Measurements from ENCODE around the gene HIVEP3. TPM values are rescaled to one million over a fixed set of nuclear protein-coding genes. Genes with fewer than 3 reads are reported as not detected.

The HIVEP3 gene
- total RNA-seq, 1 donor from 2014 or later = 1.8 TPM

- DNase-seq (ENCODE audit: low read depth in 2 of 2) = no peak
Observed at GRCh38 chr1:41638086-41639024, 280.4 kb downstream of the HIVEP3 start.

GRCh38 chr1:41637367-41637766 is 281.4 kb downstream of the HIVEP3 start:
- no peak for DNase-seq (ENCODE audit: low read depth in 2 of 2)

- no peak for DNase-seq (ENCODE audit: low read depth in 2 of 2)
Observed at GRCh38 chr1:41633764-41634163, 285.0 kb downstream of the HIVEP3 start.

GRCh38 chr1:41632781-41633575 is 285.7 kb downstream of the HIVEP3 start:
- DNase-seq (ENCODE audit: low read depth in 2 of 2) = no peak

- peak in 1 of 2 donors; percentile 32 for DNase-seq (ENCODE audit: low read depth in 2 of 2)
Observed at GRCh38 chr1:41631971-41632370, 286.8 kb downstream of the HIVEP3 start.

GRCh38 chr1:41631154-41631553 is 287.6 kb downstream of the HIVEP3 start:
- DNase-seq (ENCODE audit: low read depth in 2 of 2) = no peak

- no peak for DNase-seq (ENCODE audit: low read depth in 2 of 2)
Observed at GRCh38 chr1:41629571-41629970, 289.2 kb downstream of the HIVEP3 start.

GRCh38 chr1:41629141-41629540 is 289.6 kb downstream of the HIVEP3 start:
- no peak for DNase-seq (ENCODE audit: low read depth in 2 of 2)

GRCh38 chr1:41627491-41628280 is 291.0 kb downstream of the HIVEP3 start:
- no peak for DNase-seq (ENCODE audit: low read depth in 2 of 2)

- no peak for DNase-seq (ENCODE audit: low read depth in 2 of 2)
Observed at GRCh38 chr1:41626616-41627375, 291.9 kb downstream of the HIVEP3 start.

GRCh38 chr1:41626146-41626545 is 292.6 kb downstream of the HIVEP3 start:
- peak in 1 of 2 donors; percentile 59 for DNase-seq (ENCODE audit: low read depth in 2 of 2)

GRCh38 chr1:41623736-41624135 is 295.0 kb downstream of the HIVEP3 start:
- DNase-seq (ENCODE audit: low read depth in 2 of 2) = no peak

GRCh38 chr1:41622859-41623732 is 295.6 kb downstream of the HIVEP3 start:
- no peak for DNase-seq (ENCODE audit: low read depth in 2 of 2)

- no peak for DNase-seq (ENCODE audit: low read depth in 2 of 2)
Observed at GRCh38 chr1:41622402-41622801, 296.3 kb downstream of the HIVEP3 start.

- no peak for DNase-seq (ENCODE audit: low read depth in 2 of 2)
Observed at GRCh38 chr1:41621791-41622190, 296.9 kb downstream of the HIVEP3 start.

- DNase-seq (ENCODE audit: low read depth in 2 of 2) = no peak
Observed at GRCh38 chr1:41621256-41621655, 297.5 kb downstream of the HIVEP3 start.

- no peak for DNase-seq (ENCODE audit: low read depth in 2 of 2)
Observed at GRCh38 chr1:41620365-41621169, 298.2 kb downstream of the HIVEP3 start.

- no peak for DNase-seq (ENCODE audit: low read depth in 2 of 2)
Observed at GRCh38 chr1:41619511-41620364, 299.0 kb downstream of the HIVEP3 start.
